Upper lobe of right lung (tissue), 1 donor: ENCODE data around the gene ANP32E. TPM values are rescaled to one million over a fixed set of nuclear protein-coding genes. Genes with fewer than 3 reads are reported as not detected.

Source experiments
- ATAC-seq: fragments of 200-7000 bp; cut with Tn5 transposase; one replicate; pipeline ENCODE4 v1.9.1; 2020; ENCODE audit warnings: mild to moderate bottlenecking, moderate library complexity
- DNase-seq: peaks from one replicate; pipeline ENCODE4 v3.0.0-alpha.2; 2020
- H3K27ac ChIP-seq: fragments of 200-600 bp; one replicate; pipeline ENCODE4 v1.8.0; 2022
- H3K27me3 ChIP-seq: fragments of 200-600 bp; one replicate; pipeline ENCODE4 v1.8.0; 2022; ENCODE audit warnings: mild to moderate bottlenecking
- H3K36me3 ChIP-seq: fragments of 200-600 bp; one replicate; pipeline ENCODE4 v1.8.0; 2022
- H3K4me1 ChIP-seq: fragments of 200-600 bp; one replicate; pipeline ENCODE4 v1.8.0; 2022
- H3K4me3 ChIP-seq: fragments of 200-600 bp; one replicate; pipeline ENCODE4 v1.8.0; 2022; ENCODE audit warnings: mild to moderate bottlenecking
- H3K9me3 ChIP-seq: fragments of 200-600 bp; one replicate; pipeline ENCODE4 v1.8.0; 2022
- intact Hi-C: fragments of 100-400 bp; cut with DNase I; formaldehyde crosslinking; loops from one replicate; pipeline ENCODE4 v1.11.0; 2022
- total RNA-seq: library from RNA; stranded (reverse); fragmentation: NEBNext Ultra II Directional; extraction: Animal tissue kit (Norgen Biotek cat#: 25700); gene quantifications from one replicate; pipeline ENCODE4 v1.2.1, GENCODE V29; 2021
- TF ChIP-seq, protein P1 (sequence below): fragments of 200-600 bp; IDR thresholded peaks from one replicate; pipeline ENCODE4 v1.8.0; 2022; ENCODE audit warnings: antibody characterized with exemption
- donor health status: DM: no; HTN: yes; CAD: no; lungs with severe emphysema.

Gene ANP32E
- total RNA-seq, 1 donor from 2014 or later: 29.6 TPM

DNA sequence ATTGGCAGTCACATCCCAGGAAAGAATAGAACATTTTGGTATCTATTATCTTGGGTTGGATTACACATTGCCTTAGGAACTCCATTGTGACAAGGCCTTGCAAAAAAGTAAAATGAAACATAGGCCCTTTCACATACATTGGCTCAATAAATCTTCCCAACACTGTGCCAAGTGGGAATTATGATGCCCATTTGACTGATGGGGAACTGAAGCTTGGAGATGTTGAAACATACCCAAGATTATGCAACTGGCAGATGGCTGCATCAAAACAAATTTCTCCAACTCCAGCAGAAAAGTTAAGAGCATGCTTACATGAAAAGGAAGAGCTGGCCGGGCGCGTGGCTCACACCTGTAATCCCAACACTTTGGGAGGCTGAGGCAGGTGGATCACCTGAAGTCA, 59.3 kb downstream of the ANP32E start:
- H3K4me3 ChIP-seq: no peak overlapping the region
- H3K27ac ChIP-seq: no peak overlapping the region
- no peaks in the 10 kb centered on the region for H3K27me3 ChIP-seq
- peak; percentile 24 for ATAC-seq
- no peaks in the 10 kb centered on the region for H3K36me3 ChIP-seq
- no peak for DNase-seq
- H3K9me3 ChIP-seq: no peaks in the 10 kb centered on the region
- no peaks in the 10 kb centered on the region for H3K4me1 ChIP-seq
- intact Hi-C loops: no loop called here
- TF ChIP-seq, protein P1, sequence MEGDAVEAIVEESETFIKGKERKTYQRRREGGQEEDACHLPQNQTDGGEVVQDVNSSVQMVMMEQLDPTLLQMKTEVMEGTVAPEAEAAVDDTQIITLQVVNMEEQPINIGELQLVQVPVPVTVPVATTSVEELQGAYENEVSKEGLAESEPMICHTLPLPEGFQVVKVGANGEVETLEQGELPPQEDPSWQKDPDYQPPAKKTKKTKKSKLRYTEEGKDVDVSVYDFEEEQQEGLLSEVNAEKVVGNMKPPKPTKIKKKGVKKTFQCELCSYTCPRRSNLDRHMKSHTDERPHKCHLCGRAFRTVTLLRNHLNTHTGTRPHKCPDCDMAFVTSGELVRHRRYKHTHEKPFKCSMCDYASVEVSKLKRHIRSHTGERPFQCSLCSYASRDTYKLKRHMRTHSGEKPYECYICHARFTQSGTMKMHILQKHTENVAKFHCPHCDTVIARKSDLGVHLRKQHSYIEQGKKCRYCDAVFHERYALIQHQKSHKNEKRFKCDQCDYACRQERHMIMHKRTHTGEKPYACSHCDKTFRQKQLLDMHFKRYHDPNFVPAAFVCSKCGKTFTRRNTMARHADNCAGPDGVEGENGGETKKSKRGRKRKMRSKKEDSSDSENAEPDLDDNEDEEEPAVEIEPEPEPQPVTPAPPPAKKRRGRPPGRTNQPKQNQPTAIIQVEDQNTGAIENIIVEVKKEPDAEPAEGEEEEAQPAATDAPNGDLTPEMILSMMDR: no peak

DNA sequence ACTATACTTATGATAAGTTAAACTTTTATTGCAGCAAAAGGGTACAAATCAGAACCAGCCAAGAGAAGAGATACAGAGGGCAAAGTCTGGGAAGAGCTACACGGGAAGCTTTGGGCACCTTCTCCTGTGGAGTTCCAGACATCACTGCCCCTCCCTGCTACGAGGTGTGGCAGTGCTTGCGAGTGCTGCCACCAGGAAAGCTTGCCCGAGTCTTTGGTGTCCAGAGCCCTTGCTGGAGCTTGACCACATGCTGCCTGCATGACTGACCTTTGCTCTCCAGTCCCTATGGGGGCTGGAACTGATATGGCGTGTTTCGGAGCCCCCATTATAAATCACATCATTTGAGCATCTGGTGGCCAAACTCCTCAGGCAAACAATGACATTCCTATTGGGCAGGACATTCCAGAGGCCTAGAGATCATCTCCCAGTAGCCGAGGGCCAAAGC, 62.7 kb downstream of the ANP32E start:
- TF ChIP-seq, protein P1: no peak
- no peaks in the 10 kb centered on the region for H3K4me1 ChIP-seq
- no peaks in the 10 kb centered on the region for H3K27me3 ChIP-seq
- ATAC-seq (no peak), DNase-seq (no peak)
- intact Hi-C loops: no loop called here
- H3K27ac ChIP-seq: no peak overlapping the region
- H3K4me3 ChIP-seq: no peak overlapping the region
- H3K36me3 ChIP-seq: no peaks in the 10 kb centered on the region
- H3K9me3 ChIP-seq: no peaks in the 10 kb centered on the region

DNA sequence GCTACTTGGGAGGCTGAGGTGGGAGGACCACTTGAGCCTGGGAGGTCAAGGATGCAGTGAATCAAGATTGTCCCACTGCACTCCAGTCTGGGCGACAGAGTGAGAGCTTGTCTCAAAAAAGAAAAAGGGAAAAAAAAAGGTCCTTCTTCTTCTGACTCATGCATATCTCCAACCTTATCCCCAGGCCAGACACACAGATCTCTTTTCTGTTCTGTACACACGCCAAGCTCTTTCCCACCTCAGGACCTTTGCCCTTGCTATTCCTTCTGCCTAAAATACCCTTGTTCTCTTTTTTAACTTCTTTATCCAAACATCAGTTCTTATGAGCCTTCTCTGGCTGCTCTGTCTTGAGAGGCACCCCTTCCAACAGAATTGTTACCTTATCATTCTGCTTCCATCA, 64.1 kb downstream of the ANP32E start:
- intact Hi-C loops: no loop called here

DNA sequence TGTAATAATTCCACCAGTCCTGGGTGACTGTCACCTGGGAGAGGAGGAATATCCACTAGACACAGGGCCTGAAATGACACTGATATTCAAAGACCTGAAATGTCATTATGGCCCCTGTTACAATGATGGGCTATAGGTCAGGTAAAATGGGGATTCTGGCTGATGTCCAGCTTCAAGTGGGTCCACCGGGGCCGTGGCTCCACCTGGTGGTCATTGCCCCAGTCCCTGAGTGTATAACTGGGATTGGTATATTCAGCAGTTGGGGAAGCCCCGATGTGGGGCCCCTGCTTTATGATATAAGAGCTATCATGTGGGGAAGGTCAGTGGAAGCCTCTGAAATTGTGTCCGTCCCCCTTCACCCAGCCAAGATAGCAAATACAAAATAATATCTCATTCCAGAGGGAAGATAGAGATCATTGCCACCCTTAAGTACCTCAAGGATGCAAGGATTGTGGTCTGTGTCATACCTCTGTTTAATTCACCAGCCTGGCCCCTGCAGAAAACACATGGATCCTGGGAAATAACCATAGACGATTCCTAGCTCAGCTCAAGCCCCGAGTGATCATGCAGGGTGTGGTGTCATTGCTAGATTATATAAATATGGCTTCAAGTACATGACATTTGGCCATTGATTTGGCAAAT, 66.8 kb downstream of the ANP32E start:
- intact Hi-C loops: no loop called here
- ATAC-seq (peak; percentile 78), DNase-seq (peak; percentile 76)
- Histone ChIP-seq H3K4me3 (no peak overlapping the region), H3K36me3 (no peaks in the 10 kb centered on the region), H3K27me3 (no peaks in the 10 kb centered on the region), H3K4me1 (no peaks in the 10 kb centered on the region), H3K27ac (no peak overlapping the region), H3K9me3 (no peaks in the 10 kb centered on the region)
- TF ChIP-seq, protein P1: peak; percentile 73

More for the DNA sequence above, 64.1 kb downstream of the ANP32E start:
- ATAC-seq: no peak
- H3K27me3 ChIP-seq: no peaks in the 10 kb centered on the region
- H3K4me1 ChIP-seq: no peaks in the 10 kb centered on the region
- H3K4me3 ChIP-seq: no peak overlapping the region
- TF ChIP-seq, protein P1: no peak
- no peaks in the 10 kb centered on the region for H3K36me3 ChIP-seq
- no peaks in the 10 kb centered on the region for H3K9me3 ChIP-seq
- no peak for DNase-seq
- H3K27ac ChIP-seq: no peak overlapping the region

Other genes starting within 250 kb of the ANP32E start
- gene OTUD7B, start 225.4 kb downstream of the ANP32E start, total RNA-seq: 35.3 TPM
- 37.4 TPM for gene VPS45, start 168.3 kb downstream of the ANP32E start, total RNA-seq
- gene PLEKHO1, start 86.2 kb downstream of the ANP32E start, total RNA-seq: 44.5 TPM
- gene CA14, start 21.7 kb upstream of the ANP32E start, total RNA-seq: 0.55 TPM
- 135 TPM for gene APH1A, start 32.9 kb upstream of the ANP32E start, total RNA-seq
- 15.4 TPM for gene C1orf54, start 36.7 kb upstream of the ANP32E start, total RNA-seq
- 10.6 TPM for gene CIART, start 46.4 kb upstream of the ANP32E start, total RNA-seq
- 46.1 TPM for gene MRPS21, start 57.7 kb upstream of the ANP32E start, total RNA-seq
- gene PRPF3, start 85.4 kb upstream of the ANP32E start, total RNA-seq: 53.4 TPM
- 31.4 TPM for gene RPRD2, start 128.0 kb upstream of the ANP32E start, total RNA-seq